ENCODE measurements around the gene RCC2.
"Not testable (repeated sequence)": the region's sequence is repeated elsewhere in the genome, so short reads cannot be mapped to it uniquely, and the experiment has no call there.

The RCC2 gene

DNA sequence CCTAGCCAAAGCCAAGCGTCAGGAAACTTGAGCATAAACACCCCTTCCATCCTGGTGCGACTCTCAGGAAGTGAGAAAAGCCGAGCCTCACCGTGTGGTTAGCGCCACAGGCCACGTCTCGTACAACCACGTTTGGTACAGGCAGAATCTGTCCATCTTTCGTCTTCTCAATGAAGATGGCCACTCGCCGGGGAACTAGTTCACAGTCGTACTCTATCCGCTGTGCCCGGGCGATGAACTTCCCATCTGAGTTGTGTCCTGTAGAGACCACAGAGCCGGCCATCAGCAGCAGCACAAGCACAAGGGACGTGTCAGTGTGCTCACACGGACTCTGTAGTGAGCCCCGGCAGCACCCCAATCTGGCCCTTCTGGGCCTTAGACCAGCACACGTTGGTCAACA lies 23.1 kb downstream of the RCC2 start:
- no peak for DNase-seq

DNA sequence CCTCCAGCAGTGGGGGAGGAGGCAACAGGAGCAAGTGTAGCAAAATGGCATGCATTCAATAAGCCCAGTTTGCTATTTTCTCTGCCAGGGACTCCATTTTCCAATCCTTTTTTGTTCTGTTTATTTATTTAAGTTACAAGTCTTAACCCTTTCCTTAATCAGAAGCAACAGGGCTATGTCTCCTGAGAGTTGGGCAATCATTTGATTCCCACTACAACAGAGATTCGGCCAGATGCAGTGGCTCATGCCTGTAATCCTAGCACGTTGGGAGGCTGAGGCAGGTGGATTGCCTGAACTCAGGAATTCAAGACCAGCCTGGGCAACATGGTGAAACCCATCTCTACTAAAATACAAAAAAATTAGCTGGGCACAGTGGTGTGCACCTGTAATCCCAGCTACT lies 25.5 kb downstream of the RCC2 start:
- no peak for DNase-seq

GRCh38 chr1:17412093-17412870 lies 27.2 kb downstream of the RCC2 start:
- DNase-seq, result no peak

- no peak for DNase-seq
Measured at GRCh38 chr1:17409391-17409811, 30.1 kb downstream of the RCC2 start.

- DNase-seq, result not testable (repeated sequence)
Measured at GRCh38 chr1:17407786-17408514, 31.5 kb downstream of the RCC2 start.

GRCh38 chr1:17406760-17407475 lies 32.6 kb downstream of the RCC2 start:
- DNase-seq, result not testable (repeated sequence)

DNA sequence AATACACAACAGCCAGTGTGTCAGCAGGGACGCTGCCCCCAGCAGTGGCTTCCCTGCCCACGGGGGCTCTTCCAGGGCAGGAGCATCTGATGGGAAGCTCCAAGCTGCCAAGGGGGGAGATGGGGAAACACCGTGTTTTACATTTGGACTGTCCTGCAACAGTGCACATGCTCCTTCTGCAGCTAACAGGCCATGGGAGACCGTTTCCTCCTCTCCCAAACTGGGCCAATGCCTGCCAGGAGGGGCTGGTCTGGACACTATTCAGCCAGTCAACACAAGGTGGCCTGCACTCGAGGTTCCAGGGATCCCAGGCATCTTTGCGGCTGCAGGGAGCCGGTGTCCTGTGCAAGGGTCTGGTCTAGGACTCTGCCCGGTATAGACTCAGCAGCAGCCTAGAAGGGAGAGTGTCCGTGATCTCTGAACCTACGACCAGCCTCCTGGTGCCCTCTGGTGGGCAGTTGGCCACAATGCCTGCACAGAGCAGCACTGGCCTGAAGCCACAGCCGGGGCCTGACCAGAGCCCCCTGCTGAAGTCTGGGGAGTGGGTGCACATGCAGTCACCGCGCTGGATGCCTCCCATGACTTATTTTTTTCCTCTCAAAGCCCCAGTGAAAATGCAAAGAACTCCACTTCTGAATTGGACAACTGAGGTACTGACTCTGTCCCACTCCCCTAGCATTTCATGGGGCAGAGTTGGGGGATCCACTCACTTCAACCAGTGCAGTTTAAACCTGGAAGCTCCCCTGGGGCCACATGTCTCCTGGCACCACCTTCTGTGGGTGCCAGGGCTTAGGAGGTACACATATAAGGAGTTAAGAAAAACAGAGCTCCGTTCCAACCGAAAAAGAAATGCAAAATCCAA lies 33.3 kb downstream of the RCC2 start:
- DNase-seq, result peak; percentile 31

DNA sequence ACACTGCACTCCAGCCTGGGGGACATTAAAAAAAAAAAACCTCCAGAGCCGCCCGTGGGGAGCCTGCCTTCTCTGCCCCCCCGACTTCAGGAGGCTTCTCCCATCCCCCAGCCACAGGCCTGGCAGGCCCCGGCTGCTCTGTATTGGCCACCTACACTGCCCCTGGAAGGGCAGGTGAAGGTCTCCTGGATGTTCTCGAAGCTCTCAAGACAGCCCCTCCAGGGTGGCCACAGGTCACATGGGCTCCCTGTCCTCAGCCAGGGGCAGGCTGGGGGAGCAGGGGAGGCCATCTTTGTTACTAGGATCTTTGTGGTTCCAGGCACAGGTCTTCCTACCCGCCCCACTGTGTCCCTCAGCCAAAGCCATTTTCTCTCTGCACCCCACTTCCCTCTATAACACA lies 34.7 kb downstream of the RCC2 start:
- DNase-seq, result no peak

GRCh38 chr1:17404034-17404684 lies 35.3 kb downstream of the RCC2 start:
- DNase-seq, result no peak

DNA sequence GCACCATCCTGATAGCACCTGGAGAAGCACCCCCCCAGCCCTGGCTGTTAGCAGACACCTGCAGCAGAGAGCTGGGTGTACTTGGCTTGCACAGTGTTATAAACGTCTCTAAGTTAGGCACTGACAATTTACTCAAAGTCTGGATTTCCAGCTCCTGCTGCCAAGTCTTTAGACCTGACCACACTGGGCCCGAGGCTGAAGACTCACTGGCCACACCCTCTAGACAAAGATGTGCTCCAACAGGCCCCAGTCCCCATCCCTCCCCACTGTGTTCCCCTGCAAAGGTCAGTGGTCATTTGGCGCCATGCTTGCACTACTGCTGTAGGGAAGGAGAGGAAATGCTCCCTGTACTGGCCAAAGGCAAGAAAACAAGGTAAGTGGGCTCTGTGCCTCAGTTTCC lies 36.4 kb downstream of the RCC2 start:
- no peak for DNase-seq

- no peak for DNase-seq
Measured at GRCh38 chr1:17401841-17402240, 37.6 kb downstream of the RCC2 start.

DNA sequence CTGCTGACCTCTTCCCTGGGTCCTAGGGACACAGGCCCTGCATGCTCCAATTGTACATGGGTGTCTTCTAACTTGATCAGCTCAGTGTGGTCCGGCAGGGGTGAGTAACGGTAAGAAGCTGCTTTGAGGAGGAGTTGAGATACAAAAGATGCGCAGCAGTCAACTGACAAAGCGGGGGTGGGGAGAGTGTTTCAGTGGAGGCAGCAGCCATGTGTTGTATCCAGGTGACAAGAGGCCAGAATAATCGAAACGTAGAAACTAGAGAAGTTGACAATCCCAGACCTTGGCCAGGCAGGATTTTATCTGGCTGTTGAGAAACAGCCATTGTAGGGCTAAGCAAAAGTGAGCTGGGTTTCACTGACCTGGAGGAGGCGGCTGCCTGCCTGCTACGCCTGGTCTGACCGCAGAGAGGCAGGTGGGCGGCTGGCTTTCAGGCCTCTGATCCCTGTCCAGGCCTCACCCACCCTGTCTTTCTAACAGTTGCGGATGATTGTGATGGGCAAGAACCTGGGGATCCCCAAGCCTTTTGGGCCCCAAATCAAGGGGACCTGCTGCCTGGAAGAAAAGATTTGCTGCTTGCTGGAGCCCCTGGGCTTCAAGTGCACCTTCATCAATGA lies 38.6 kb downstream of the RCC2 start:
- no peak for DNase-seq

DNA sequence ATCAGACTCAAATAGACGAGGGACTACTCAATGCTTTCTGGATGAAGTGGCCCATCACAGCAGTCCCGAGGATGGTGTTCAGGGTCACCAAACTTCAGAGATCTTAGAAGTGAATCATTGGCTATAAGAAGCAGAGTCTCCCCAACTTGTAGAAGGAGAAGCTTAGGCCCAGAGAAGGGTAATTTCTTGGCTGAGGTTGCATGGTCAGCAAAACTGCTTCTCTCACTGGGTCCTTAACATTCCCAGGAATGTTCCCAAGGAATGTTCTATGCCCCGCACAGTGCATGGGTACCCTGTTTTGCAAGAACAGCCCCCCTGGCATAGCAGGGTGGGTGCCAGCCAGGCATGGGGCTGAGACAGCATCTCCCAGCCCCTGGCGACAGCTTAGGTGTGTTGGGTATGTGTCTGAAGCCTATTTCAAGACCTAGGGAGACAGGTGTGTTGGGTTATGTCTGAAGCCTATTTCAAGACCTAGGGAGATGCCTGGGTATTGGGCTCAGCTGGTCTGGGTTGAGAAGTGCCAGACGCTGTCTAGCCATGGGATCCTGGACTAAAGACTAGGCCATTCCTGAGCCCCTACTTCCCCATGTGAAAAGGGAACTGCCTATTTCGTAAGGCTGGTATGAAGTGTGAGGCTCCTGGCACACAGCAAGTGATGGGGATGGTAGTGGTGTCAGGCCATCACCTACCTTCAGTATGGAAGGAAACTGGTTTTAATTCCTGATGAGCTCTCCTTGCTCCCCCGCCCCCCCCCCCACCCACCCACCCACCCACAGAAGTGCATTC lies 41.4 kb downstream of the RCC2 start:
- DNase-seq, result no peak

DNA sequence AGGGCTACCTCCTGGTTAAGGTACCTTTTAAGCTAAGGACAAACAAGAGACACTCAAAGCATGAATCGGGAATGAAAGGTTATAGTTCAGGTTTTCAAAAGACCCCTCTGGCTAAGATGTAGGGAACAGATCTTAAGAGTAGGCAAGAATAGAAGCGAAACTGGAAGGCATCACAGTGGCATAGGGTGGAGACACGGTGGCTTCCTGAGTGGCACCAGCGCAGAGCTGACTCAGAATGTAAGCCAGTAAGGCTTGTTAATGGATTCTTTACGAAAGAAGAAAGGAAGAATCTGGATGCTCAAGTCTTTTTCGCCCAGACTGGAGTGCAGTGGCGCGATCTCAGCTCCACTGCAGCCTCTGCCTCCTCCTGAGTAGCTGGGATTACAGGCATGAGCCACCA lies 46.2 kb downstream of the RCC2 start:
- no peak for DNase-seq

GRCh38 chr1:17392199-17392740 lies 47.2 kb downstream of the RCC2 start:
- no peak for DNase-seq

DNA sequence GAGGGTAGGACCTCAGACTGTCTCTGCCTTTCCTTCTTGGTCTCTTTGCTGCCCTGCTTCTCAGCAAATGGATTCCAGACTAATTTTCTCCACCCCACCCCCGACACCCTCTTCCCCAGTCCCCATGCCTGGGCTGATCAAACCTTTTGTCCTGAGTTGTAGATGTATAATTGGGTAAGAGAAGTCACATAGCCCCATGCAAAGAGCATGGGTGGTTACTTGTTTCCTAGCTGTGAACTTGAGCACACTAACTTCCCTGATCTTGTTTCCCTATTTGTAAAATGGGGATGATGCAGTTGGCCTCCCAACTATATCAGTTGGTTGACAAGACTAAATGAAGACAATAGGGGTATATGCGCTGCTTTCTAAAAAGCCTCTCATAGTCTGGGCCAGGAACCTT lies 58.3 kb downstream of the RCC2 start:
- no peak for DNase-seq

DNA sequence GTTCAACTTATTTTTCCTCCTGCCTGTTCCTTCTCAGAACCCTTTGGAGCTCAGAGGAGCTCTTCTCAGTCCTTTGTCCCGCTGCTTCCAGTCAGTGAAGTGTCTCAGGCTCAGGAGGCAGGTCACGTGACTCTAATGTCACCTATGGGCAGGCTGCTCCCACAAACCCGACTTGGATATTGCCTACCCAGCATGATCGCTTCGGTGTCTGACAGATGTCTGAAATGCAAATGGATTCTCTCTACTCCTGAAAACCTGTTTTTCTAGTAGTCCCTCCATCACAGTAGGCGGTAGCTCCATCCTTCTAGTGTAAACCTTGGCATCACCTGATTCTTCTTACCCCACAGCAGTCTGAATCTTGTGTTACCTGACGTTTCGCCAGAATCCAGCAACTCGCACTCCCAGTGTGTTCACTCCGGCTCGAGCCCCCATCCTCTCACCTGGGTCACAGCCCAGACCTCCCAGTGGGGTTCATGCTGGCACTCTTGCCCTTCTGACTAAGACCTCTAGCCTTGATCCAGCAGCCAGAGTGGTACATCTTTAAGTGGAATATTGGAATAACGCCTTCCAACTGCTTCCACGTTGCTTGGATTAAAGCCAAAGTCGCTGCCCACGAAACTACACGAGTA lies 62.0 kb downstream of the RCC2 start:
- no peak for DNase-seq

DNA sequence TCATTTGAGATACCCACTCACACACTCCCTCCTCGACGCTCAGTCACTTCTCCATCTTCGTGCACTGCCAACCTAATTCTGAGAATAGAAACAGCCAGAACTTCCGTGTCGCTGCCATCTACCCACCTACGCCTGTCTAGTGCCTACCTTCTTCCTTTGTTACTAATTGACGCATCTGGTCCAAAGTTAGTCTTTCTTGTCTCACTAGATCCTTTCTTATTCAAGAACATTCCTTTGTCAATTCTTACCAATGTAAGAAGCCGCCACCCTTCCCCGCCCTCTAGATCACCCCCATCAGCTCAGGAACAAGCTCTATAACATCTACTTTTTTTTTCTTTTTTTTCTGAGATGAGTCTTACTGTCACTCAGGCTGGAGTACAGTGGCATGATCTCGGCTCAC lies 63.8 kb downstream of the RCC2 start:
- DNase-seq, result no peak

DNA sequence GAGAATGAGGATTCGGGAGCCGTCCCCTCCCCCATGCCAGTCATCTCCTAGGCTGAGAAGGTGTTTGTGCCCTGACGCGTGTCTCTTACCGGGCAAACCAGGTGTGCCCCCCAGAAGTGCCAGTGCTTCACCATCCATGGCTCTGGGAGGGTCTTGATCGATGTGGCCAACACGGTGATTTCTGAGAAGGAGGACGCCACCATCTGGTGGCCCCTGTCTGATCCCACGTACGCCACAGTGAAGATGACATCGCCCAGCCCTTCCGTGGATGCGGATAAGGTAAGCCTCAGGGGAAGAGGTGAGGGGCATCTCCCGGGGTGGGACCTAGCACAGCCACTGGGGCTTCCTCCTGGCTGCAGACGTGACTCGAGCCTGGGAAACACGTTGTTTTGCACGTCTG lies 66.5 kb downstream of the RCC2 start:
- no peak for DNase-seq

- DNase-seq, result no peak
Measured at GRCh38 chr1:17371896-17372295, 67.6 kb downstream of the RCC2 start, which contains the start of gene PADI6. PADI6 (plus strand) TSS chr1:17372196; CDS start chr1:17372246, 50 bp downstream.
